Right lobe of liver (tissue), 6 donors: Measurements from ENCODE around the gene CAV1. TPM values are rescaled to one million over a fixed set of nuclear protein-coding genes. Genes with fewer than 3 reads are reported as not detected.

Source experiments
- ATAC-seq, 4 donors: fragments of 200-7000 bp; cut with Tn5 transposase; one replicate each; pipeline ENCODE4 v1.9.1; 2020; ENCODE audit warnings: mild to moderate bottlenecking in 4 of 4, moderate library complexity in 4 of 4
- DNase-seq, 3 donors: peaks; one replicate each; pipeline ENCODE4 v3.0.0-alpha.2; 2020
- H3K27ac ChIP-seq, 3 donors: fragments of 200-600 bp; one replicate each; pipeline ENCODE4 v1.8.0; 2022
- H3K27me3 ChIP-seq, 2 donors: fragments of 200-600 bp; one replicate each; pipeline ENCODE4 v1.8.0; 2022
- H3K36me3 ChIP-seq, 4 donors: fragments of 200-600 bp; sonication (generic) in 1 of 4; one replicate each; pipeline versions ENCODE4 v1.5.1 to v1.8.0; 2017 to 2022; ENCODE audit warnings: control low read depth in 1 of 4
- H3K4me1 ChIP-seq, 4 donors: fragments of 200-600 bp; sonication (generic) in 1 of 4; one replicate each; pipeline versions ENCODE4 v1.5.1 to v1.8.0; 2017 to 2022; ENCODE audit warnings: control low read depth in 1 of 4
- H3K4me3 ChIP-seq, 3 donors: fragments of 200-600 bp; one replicate each; pipeline ENCODE4 v1.8.0; 2022
- H3K9me3 ChIP-seq, 4 donors: fragments of 200-600 bp; sonication (generic) in 1 of 4; one replicate each; pipeline versions ENCODE4 v1.5.1 to v1.8.0; 2017 to 2022; ENCODE audit warnings: control low read depth in 1 of 4
- CTCF ChIP-seq, 4 donors: fragments of 200-600 bp in 3 of 4; fragments of 450-650 bp in 1 of 4; IDR thresholded peaks; one replicate each; pipeline versions ENCODE4 v1.5.1 to v1.8.0; 2016 to 2022; ENCODE audit warnings: antibody characterized with exemption in 4 of 4, mild to moderate bottlenecking in 2 of 4
- POLR2A ChIP-seq: fragments of 450-650 bp; IDR thresholded peaks from one replicate; pipeline ENCODE4 v1.6.1; 2017; ENCODE audit warnings: antibody characterized with exemption, mild to moderate bottlenecking
- WGBS: methylation state at CpG from one replicate; pipeline ENCODE4 v1.1.6; 2018; ENCODE audit warnings: low coverage, low lambda C conversion rate; ENCODE audit not compliant: insufficient coverage; ENCODE audit errors: missing lambda C conversion rate; 5-methylcytosine and 5-hydroxymethylcytosine counted together
- intact Hi-C, 2 donors: fragments of 100-400 bp; cut with DNase I; formaldehyde crosslinking; loops; one replicate each; pipeline versions ENCODE4 v1.11.2 to v1.14.1; 2022
- total RNA-seq, 6 experiments: library from RNA; depleted of rRNA in 2 of 6; stranded (reverse); fragments of >200 nt in 2 of 6; fragmentation: NEBNext Ultra II Directional in 3 of 6; extraction: Animal tissue kit (Norgen Biotek cat#: 25700) in 3 of 6; gene quantifications; one replicate each; pipeline versions ENCODE4 v1.1.0 to v1.2.4, GENCODE V29; 2016 to 2023
- donor health status: DM: no; HTN: yes; CAD: no.
- donor health status: DM: no; HTN: no; CAD: no.
- donor health status: DM: no; HTN: no; CAD: no.
- donor health status: DM: no; HTN: yes; CAD: no.
- donor health status: DM: no; HTN: yes; CAD: no.

CAV1 gene
- total RNA-seq, 6 experiments from 2014 or later: 3.8 to 19.8 (median 9.0) TPM

GRCh38 chr7:116571037-116571436 is 46.2 kb downstream of the CAV1 start:
- TF ChIP-seq CTCF (IDR thresholded peaks at IDR 0.05) (no peak), POLR2A (no peak)
- Histone ChIP-seq H3K36me3 (no peaks in the 10 kb centered on the region), H3K4me3 (no peak overlapping the region), H3K27me3 (no peaks in the 10 kb centered on the region), H3K27ac (no peak overlapping the region), H3K4me1 (peaks cover 0 to 14% (median 0%) of the 10 kb centered on the region in 4 donors), H3K9me3 (no peaks in the 10 kb centered on the region)
- no peak for DNase-seq
- peak in 1 of 4 donors; percentile 23 for ATAC-seq
- 73% methylated on average over 1 of the region's 1 CpG for WGBS
- intact Hi-C loops: no loop called here

- WGBS: 22% methylated on average over 2 of the region's 2 CpGs
- H3K4me3 ChIP-seq: no peak overlapping the region
- intact Hi-C loops: no loop called here
- no peaks in the 10 kb centered on the region for H3K36me3 ChIP-seq
- no peaks in the 10 kb centered on the region for H3K27me3 ChIP-seq
- no peaks in the 10 kb centered on the region for H3K9me3 ChIP-seq
- H3K27ac ChIP-seq: no peak overlapping the region
- DNase-seq (no peak), ATAC-seq (peak; percentile 33 to 85 (median 76))
- H3K4me1 ChIP-seq: peaks cover 0 to 14% (median 0%) of the 10 kb centered on the region in 4 donors
- no peak for TF ChIP-seq POLR2A
- no peak for TF ChIP-seq CTCF (IDR thresholded peaks at IDR 0.05)
Measured at GRCh38 chr7:116571552-116571951, 46.7 kb downstream of the CAV1 start.

- peak in 2 of 4 donors; percentile 14 to 49 for ATAC-seq
- Histone ChIP-seq H3K27ac (no peak overlapping the region), H3K4me1 (peaks cover 0 to 14% (median 0%) of the 10 kb centered on the region in 4 donors), H3K9me3 (no peaks in the 10 kb centered on the region), H3K4me3 (no peak overlapping the region), H3K27me3 (no peaks in the 10 kb centered on the region), H3K36me3 (no peaks in the 10 kb centered on the region)
- intact Hi-C loops: no loop called here
- no peak for DNase-seq
- TF ChIP-seq POLR2A (no peak), CTCF (IDR thresholded peaks at IDR 0.05) (no peak)
- WGBS: 65% methylated on average over 3 of the region's 3 CpGs
Measured at GRCh38 chr7:116572036-116572435, 47.2 kb downstream of the CAV1 start.

GRCh38 chr7:116573541-116573940 is 48.7 kb downstream of the CAV1 start:
- intact Hi-C loops: no loop called here
- no peak for ATAC-seq

More at GRCh38 chr7:116573541-116573940, 48.7 kb downstream of the CAV1 start:
- no peak for TF ChIP-seq POLR2A
- no peak for TF ChIP-seq CTCF (IDR thresholded peaks at IDR 0.05)
- Histone ChIP-seq H3K9me3 (no peaks in the 10 kb centered on the region), H3K4me3 (no peak overlapping the region), H3K27me3 (no peaks in the 10 kb centered on the region), H3K4me1 (peaks cover 0 to 17% (median 0%) of the 10 kb centered on the region in 4 donors), H3K36me3 (no peaks in the 10 kb centered on the region), H3K27ac (no peak overlapping the region)
- no peak for DNase-seq
